ENCODE measurements around the gene CORO1C. TPM values are rescaled to one million over a fixed set of nuclear protein-coding genes. Genes with fewer than 3 reads are reported as not detected.
A peak's percentile ranks its signal among the peaks of the same experiment; 100 is the strongest.

CORO1C gene
- total and polyA plus RNA-seq, 9 of the 15 experiments (the other 6 are each of a cell fraction or from before 2014, with no cell fraction given) = 55.2 to 280 (median 150) TPM

DNA sequence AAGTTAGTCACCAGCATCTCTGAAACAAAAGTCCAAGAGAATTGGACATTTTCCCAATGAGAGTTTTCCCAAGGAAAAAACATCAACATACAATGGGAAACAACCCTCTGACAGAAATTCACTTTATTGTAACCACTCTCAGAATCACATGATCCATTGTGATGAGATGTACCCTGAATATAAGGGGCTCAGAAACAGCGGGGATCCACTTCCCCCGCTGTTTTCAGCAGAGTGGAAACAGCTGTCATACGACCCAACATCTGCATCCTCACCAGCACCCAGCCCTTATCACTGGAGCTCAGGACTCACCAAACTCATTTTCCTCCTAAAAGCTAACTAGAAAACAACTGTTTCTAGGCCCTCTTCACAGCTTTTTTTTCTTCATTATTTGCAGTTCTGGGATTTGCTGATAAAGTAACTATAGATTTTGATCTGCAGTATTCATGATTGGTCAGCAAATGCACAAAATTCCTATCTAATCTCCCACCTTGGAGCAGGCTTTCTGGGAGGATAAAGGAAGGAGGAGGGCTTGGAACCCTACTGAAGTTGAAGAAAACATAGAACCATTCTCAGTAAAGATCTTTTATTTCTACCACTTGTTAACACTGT, 31.3 kb downstream of the CORO1C start (continued):
- TF ChIP-seq REST (IDR thresholded peaks at IDR 0.05; ENCODE audit: borderline replicate concordance) (0 out of 2 replicates have a peak, but pooled peaks have one; percentile 7), REST (CRISPR knock-in tag; IDR thresholded peaks at IDR 0.05; ENCODE audit: low read depth) (no peak), ZNF561 (CRISPR knock-in tag; conservative IDR thresholded peaks at IDR 0.05) (no peak), ZBTB8A (IDR thresholded peaks at IDR 0.05; ENCODE audit: partially characterized antibody) (no peak), IRF2 (CRISPR knock-in tag; IDR thresholded peaks at IDR 0.05) (no peak), ZKSCAN8 (CRISPR knock-in tag; IDR thresholded peaks at IDR 0.05) (peak; percentile 89; the same call in 1 of the 2 replicates), SMARCA4 (IDR thresholded peaks at IDR 0.05) (peak; percentile 97), SMAD2 (IDR thresholded peaks at IDR 0.05; ENCODE audit: low read depth, low read length) (no peak), CHD2 (IDR thresholded peaks at IDR 0.05; ENCODE audit: low read depth, low read length) (no peak), SMARCA5 (IDR thresholded peaks at IDR 0.05) (no peak), MYNN (IDR thresholded peaks at IDR 0.05) (peak; percentile 57; the same call in 1 of the 2 replicates), MYNN (CRISPR knock-in tag; IDR thresholded peaks at IDR 0.05) (no peak), ZKSCAN1 (IDR thresholded peaks at IDR 0.05; ENCODE audit: low read depth, low read length) (peak; percentile 66; the same call in 1 of the 2 replicates), NR4A1 (CRISPR knock-in tag; IDR thresholded peaks at IDR 0.05) (no peak), NR4A1 (tag; IDR thresholded peaks at IDR 0.05) (peak; percentile 89), ESRRB (CRISPR knock-in tag; IDR thresholded peaks at IDR 0.05; ENCODE audit: borderline replicate concordance) (no peak), NFE2 (IDR thresholded peaks at IDR 0.05; ENCODE audit: low read depth) (peak; percentile 61), TOE1 (IDR thresholded peaks at IDR 0.05; ENCODE audit: borderline replicate concordance) (peak; percentile 78), TOE1 (CRISPR knock-in tag; IDR thresholded peaks at IDR 0.05; ENCODE audit: borderline replicate concordance, low read depth) (no peak), SMAD4 (CRISPR knock-in tag; conservative IDR thresholded peaks at IDR 0.05) (peak; percentile 88), FOXA3 (CRISPR knock-in tag; conservative IDR thresholded peaks at IDR 0.05 in 1 of 2, IDR thresholded peaks at IDR 0.05 in 1 of 2) (peak in 1 of 2 experiments; percentile 99; a peak in 2 of 4 replicates)
- TF ChIP-seq, protein P1, sequence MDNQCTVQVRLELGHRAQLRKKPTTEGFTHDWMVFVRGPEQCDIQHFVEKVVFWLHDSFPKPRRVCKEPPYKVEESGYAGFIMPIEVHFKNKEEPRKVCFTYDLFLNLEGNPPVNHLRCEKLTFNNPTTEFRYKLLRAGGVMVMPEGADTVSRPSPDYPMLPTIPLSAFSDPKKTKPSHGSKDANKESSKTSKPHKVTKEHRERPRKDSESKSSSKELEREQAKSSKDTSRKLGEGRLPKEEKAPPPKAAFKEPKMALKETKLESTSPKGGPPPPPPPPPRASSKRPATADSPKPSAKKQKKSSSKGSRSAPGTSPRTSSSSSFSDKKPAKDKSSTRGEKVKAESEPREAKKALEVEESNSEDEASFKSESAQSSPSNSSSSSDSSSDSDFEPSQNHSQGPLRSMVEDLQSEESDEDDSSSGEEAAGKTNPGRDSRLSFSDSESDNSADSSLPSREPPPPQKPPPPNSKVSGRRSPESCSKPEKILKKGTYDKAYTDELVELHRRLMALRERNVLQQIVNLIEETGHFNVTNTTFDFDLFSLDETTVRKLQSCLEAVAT (IDR thresholded peaks at IDR 0.05) = peak; percentile 53 to 58; a peak in 2 of 4 replicates
